ENCODE results near the gene ZNF519.

ZNF519 gene

GRCh38 chr18:14089191-14089590, 43.0 kb downstream of the ZNF519 start:
- no peak overlapping the region for H3K27ac ChIP-seq (ENCODE audit: poor library complexity, severe bottlenecking)
- H3K9me3 ChIP-seq (ENCODE audit: severe bottlenecking): no peaks in the 10 kb centered on the region
- DNase-seq (ENCODE audit: low spot score) (no peak), ATAC-seq (ENCODE audit: low read depth) (no peak)
- no peaks in the 10 kb centered on the region for H3K27me3 ChIP-seq (ENCODE audit: insufficient read depth, poor library complexity, severe bottlenecking)
- H3K4me3 ChIP-seq (ENCODE audit: severe bottlenecking): no peak overlapping the region
- H3K4me1 ChIP-seq (ENCODE audit: insufficient read depth, poor library complexity, severe bottlenecking): no peaks in the 10 kb centered on the region
- TF ChIP-seq CTCF (IDR thresholded peaks at IDR 0.05; ENCODE audit: poor library complexity, severe bottlenecking): no peak
- no peaks in the 10 kb centered on the region for H3K36me3 ChIP-seq (ENCODE audit: low read depth)

GRCh38 chr18:14086458-14087231, 45.6 kb downstream of the ZNF519 start:
- ATAC-seq (ENCODE audit: low read depth): no peak
- TF ChIP-seq CTCF (IDR thresholded peaks at IDR 0.05; ENCODE audit: poor library complexity, severe bottlenecking): peak; percentile 45
- DNase-seq (ENCODE audit: low spot score): no peak

GRCh38 chr18:14085770-14086457, 46.3 kb downstream of the ZNF519 start:
- no peak overlapping the region for H3K4me3 ChIP-seq (ENCODE audit: severe bottlenecking)
- ATAC-seq (ENCODE audit: low read depth): no peak
- no peaks in the 10 kb centered on the region for H3K9me3 ChIP-seq (ENCODE audit: severe bottlenecking)
- H3K4me1 ChIP-seq (ENCODE audit: insufficient read depth, poor library complexity, severe bottlenecking): no peaks in the 10 kb centered on the region
- no peak for DNase-seq (ENCODE audit: low spot score)
- no peak overlapping the region for H3K27ac ChIP-seq (ENCODE audit: poor library complexity, severe bottlenecking)
- no peaks in the 10 kb centered on the region for H3K36me3 ChIP-seq (ENCODE audit: low read depth)
- TF ChIP-seq CTCF (IDR thresholded peaks at IDR 0.05; ENCODE audit: poor library complexity, severe bottlenecking): no peak
- H3K27me3 ChIP-seq (ENCODE audit: insufficient read depth, poor library complexity, severe bottlenecking): no peaks in the 10 kb centered on the region

More at GRCh38 chr18:14086458-14087231, 45.6 kb downstream of the ZNF519 start:
- H3K27me3 ChIP-seq (ENCODE audit: insufficient read depth, poor library complexity, severe bottlenecking): no peaks in the 10 kb centered on the region
- no peaks in the 10 kb centered on the region for H3K4me1 ChIP-seq (ENCODE audit: insufficient read depth, poor library complexity, severe bottlenecking)
- H3K36me3 ChIP-seq (ENCODE audit: low read depth): no peaks in the 10 kb centered on the region
- no peak overlapping the region for H3K27ac ChIP-seq (ENCODE audit: poor library complexity, severe bottlenecking)
- no peak overlapping the region for H3K4me3 ChIP-seq (ENCODE audit: severe bottlenecking)
- no peaks in the 10 kb centered on the region for H3K9me3 ChIP-seq (ENCODE audit: severe bottlenecking)

GRCh38 chr18:14075196-14075595, 57.0 kb downstream of the ZNF519 start:
- no peak for TF ChIP-seq CTCF (IDR thresholded peaks at IDR 0.05; ENCODE audit: poor library complexity, severe bottlenecking)
- no peak for ATAC-seq (ENCODE audit: low read depth)
- Histone ChIP-seq H3K27ac (ENCODE audit: poor library complexity, severe bottlenecking) (no peak overlapping the region), H3K36me3 (ENCODE audit: low read depth) (no peaks in the 10 kb centered on the region), H3K9me3 (ENCODE audit: severe bottlenecking) (no peaks in the 10 kb centered on the region), H3K4me1 (ENCODE audit: insufficient read depth, poor library complexity, severe bottlenecking) (no peaks in the 10 kb centered on the region), H3K27me3 (ENCODE audit: insufficient read depth, poor library complexity, severe bottlenecking) (no peaks in the 10 kb centered on the region), H3K4me3 (ENCODE audit: severe bottlenecking) (no peak overlapping the region)
- no peak for DNase-seq (ENCODE audit: low spot score)

- ATAC-seq (ENCODE audit: low read depth) (no peak), DNase-seq (ENCODE audit: low spot score) (no peak)
- no peaks in the 10 kb centered on the region for H3K27me3 ChIP-seq (ENCODE audit: insufficient read depth, poor library complexity, severe bottlenecking)
- H3K36me3 ChIP-seq (ENCODE audit: low read depth): no peaks in the 10 kb centered on the region
- no peaks in the 10 kb centered on the region for H3K9me3 ChIP-seq (ENCODE audit: severe bottlenecking)
- no peak overlapping the region for H3K4me3 ChIP-seq (ENCODE audit: severe bottlenecking)
- no peaks in the 10 kb centered on the region for H3K4me1 ChIP-seq (ENCODE audit: insufficient read depth, poor library complexity, severe bottlenecking)
- TF ChIP-seq CTCF (IDR thresholded peaks at IDR 0.05; ENCODE audit: poor library complexity, severe bottlenecking): no peak
- no peak overlapping the region for H3K27ac ChIP-seq (ENCODE audit: poor library complexity, severe bottlenecking)
Observed at GRCh38 chr18:14074187-14074586, 58.0 kb downstream of the ZNF519 start.
